Prostate gland (tissue), 2 donors: ENCODE measurements around the gene NT5C1B. TPM values are rescaled to one million over a fixed set of nuclear protein-coding genes. Genes with fewer than 3 reads are reported as not detected.

Experiments
- DNase-seq: peaks from one replicate; pipeline ENCODE4 v3.0.0-alpha.2; 2019; ENCODE audit warnings: low spot score
- H3K27ac ChIP-seq, 2 donors: fragments of 200-600 bp; sonication (generic); 2 replicates each; pipeline ENCODE4 v1.5.1; 2017 to 2019
- H3K27me3 ChIP-seq: fragments of 200-600 bp; sonication (generic); replicated peaks from 2 replicates; pipeline ENCODE4 v1.5.1; 2019; ENCODE audit not compliant: insufficient read depth
- H3K36me3 ChIP-seq, 2 donors: fragments of 200-600 bp; sonication (generic); 1 replicate in 1 of 2; 2 replicates in 1 of 2; pipeline versions ENCODE4 v1.5.1 to v1.8.1; 2017 to 2019
- H3K4me1 ChIP-seq: fragments of 200-600 bp; sonication (generic); replicated peaks from 2 replicates; pipeline ENCODE4 v1.5.1; 2019
- H3K4me3 ChIP-seq, 2 donors: fragments of 200-600 bp; sonication (generic); 2 replicates each; pipeline ENCODE4 v1.5.1; 2017 to 2019
- H3K9me3 ChIP-seq: fragments of 200-600 bp; sonication (generic); 2 replicates; pipeline ENCODE4 v1.5.1; 2017
- POLR2A ChIP-seq: fragments of 450-650 bp; IDR thresholded peaks from one replicate; pipeline ENCODE4 v1.6.1; 2016; ENCODE audit warnings: antibody characterized with exemption, mild to moderate bottlenecking
- POLR2AphosphoS5 ChIP-seq: sonication (generic); formaldehyde crosslinking; IDR thresholded peaks from one replicate; pipeline ENCODE4 v1.6.1; 2017; ENCODE audit warnings: antibody characterized with exemption
- WGBS: methylation state at CpG from one replicate; pipeline ENCODE4 v1.1.5; 2018; 5-methylcytosine and 5-hydroxymethylcytosine counted together
- intact Hi-C: fragments of 100-400 bp; cut with DNase I; formaldehyde crosslinking; loops from one replicate; pipeline ENCODE4 v1.14.2; 2022
- total RNA-seq, 2 donors: library from RNA; depleted of rRNA; stranded (reverse); fragments of >200 nt; gene quantifications; one replicate each; pipeline ENCODE4 v1.1.0, GENCODE V29; 2016
- TF ChIP-seq, protein P1 (sequence below), 4 experiments: fragments of 200-600 bp in 2 of 4; fragments of 450-650 bp in 2 of 4; sonication (generic) in 2 of 4; IDR thresholded peaks; 1 replicate in 3 of 4; 2 replicates in 1 of 4; pipeline ENCODE4 v1.5.1; 2016 to 2019; ENCODE audit warnings: antibody characterized with exemption in 4 of 4, mild to moderate bottlenecking in 2 of 4, moderate library complexity in 2 of 4

The NT5C1B gene
- total RNA-seq, 2 donors from 2014 or later, result 4.8 TPM; not detected in 1

GRCh38 chr2:18527326-18527725, 62.0 kb downstream of the NT5C1B start:
- WGBS, result 89% methylated on average over 2 of the region's 2 CpGs
- intact Hi-C loops, result loop anchor here (10.0 kb wide), 1 partner anchor 377 kb away; no protein-coding TSS in a partner anchor
- Histone ChIP-seq H3K9me3 (no peaks in the 10 kb centered on the region), H3K36me3 (no peaks in the 10 kb centered on the region), H3K4me1 (no peaks in the 10 kb centered on the region), H3K27me3 (no peaks in the 10 kb centered on the region), H3K4me3 (no peak overlapping the region), H3K27ac (no peak overlapping the region)
- no peak for TF ChIP-seq POLR2AphosphoS5
- no peak for TF ChIP-seq POLR2A
- TF ChIP-seq, protein P1, sequence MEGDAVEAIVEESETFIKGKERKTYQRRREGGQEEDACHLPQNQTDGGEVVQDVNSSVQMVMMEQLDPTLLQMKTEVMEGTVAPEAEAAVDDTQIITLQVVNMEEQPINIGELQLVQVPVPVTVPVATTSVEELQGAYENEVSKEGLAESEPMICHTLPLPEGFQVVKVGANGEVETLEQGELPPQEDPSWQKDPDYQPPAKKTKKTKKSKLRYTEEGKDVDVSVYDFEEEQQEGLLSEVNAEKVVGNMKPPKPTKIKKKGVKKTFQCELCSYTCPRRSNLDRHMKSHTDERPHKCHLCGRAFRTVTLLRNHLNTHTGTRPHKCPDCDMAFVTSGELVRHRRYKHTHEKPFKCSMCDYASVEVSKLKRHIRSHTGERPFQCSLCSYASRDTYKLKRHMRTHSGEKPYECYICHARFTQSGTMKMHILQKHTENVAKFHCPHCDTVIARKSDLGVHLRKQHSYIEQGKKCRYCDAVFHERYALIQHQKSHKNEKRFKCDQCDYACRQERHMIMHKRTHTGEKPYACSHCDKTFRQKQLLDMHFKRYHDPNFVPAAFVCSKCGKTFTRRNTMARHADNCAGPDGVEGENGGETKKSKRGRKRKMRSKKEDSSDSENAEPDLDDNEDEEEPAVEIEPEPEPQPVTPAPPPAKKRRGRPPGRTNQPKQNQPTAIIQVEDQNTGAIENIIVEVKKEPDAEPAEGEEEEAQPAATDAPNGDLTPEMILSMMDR (IDR thresholded peaks at IDR 0.05), result no peak
- no peak for DNase-seq

DNA sequence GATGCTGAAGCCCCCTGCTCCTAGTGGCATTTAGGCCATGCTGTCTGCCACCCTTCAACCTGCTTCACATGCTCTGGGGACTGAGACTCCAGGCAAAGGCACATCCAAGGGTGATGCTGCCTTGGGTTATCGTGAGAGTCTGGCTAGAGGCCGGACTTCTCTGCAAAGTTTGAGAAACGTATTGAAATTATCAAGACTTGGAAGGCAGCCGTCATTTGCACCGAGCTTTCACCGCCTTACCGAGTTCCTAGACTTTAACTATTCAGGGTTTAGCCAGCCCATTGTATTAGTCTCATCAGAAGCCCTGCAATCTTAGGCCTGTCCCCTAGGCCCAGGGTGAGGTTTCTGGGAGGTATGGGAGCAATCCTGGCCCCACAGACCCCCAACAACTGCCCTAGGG, 62.9 kb downstream of the NT5C1B start:
- TF ChIP-seq POLR2AphosphoS5, result no peak
- TF ChIP-seq, protein P1 (IDR thresholded peaks at IDR 0.05), result no peak
- no peak for TF ChIP-seq POLR2A
- WGBS, result 89% methylated on average over 7 of the region's 7 CpGs
- no peaks in the 10 kb centered on the region for H3K27me3 ChIP-seq
- intact Hi-C loops, result loop anchor here (10.0 kb wide), 1 partner anchor 378 kb away; no protein-coding TSS in a partner anchor
- H3K4me1 ChIP-seq, result no peaks in the 10 kb centered on the region
- DNase-seq, result no peak
- H3K36me3 ChIP-seq, result no peaks in the 10 kb centered on the region
- H3K9me3 ChIP-seq, result no peaks in the 10 kb centered on the region
- H3K27ac ChIP-seq, result no peak overlapping the region
- no peak overlapping the region for H3K4me3 ChIP-seq

- intact Hi-C loops, result loop anchor here (10.0 kb wide), 1 partner anchor 379 kb away; no protein-coding TSS in a partner anchor
- DNase-seq, result no peak
- Histone ChIP-seq H3K27me3 (no peaks in the 10 kb centered on the region), H3K27ac (no peak overlapping the region), H3K4me1 (no peaks in the 10 kb centered on the region), H3K36me3 (no peaks in the 10 kb centered on the region), H3K4me3 (no peak overlapping the region), H3K9me3 (no peaks in the 10 kb centered on the region)
- no peak for TF ChIP-seq POLR2AphosphoS5
- TF ChIP-seq, protein P1 (IDR thresholded peaks at IDR 0.05), result no peak
- TF ChIP-seq POLR2A, result no peak
- WGBS, result 90% methylated on average over 3 of the region's 3 CpGs
Measured at GRCh38 chr2:18525852-18526251, 63.5 kb downstream of the NT5C1B start.

DNA sequence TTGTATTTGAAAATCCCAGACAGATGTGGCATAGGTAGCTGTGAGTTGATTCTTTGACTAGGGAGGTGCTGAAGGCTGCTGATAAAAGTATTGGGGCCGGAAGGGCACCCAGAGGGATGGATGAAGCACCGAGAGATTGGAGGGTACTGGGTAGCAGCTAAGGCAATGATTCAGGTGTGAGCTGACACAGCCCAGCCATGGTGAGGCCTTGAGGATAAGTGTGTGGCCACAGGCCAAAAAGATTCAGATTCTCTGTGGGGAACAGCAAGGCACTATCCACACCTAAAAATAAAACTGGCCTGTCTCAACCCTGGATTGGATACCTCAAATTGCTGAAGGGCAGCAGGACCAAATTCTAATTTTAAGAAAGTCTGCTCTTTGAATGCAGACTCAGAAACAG, 64.1 kb downstream of the NT5C1B start:
- H3K4me3 ChIP-seq, result no peak overlapping the region
- WGBS, result 90% methylated on average over 2 of the region's 2 CpGs
- H3K9me3 ChIP-seq, result no peaks in the 10 kb centered on the region
- no peaks in the 10 kb centered on the region for H3K4me1 ChIP-seq
- DNase-seq, result no peak
- H3K36me3 ChIP-seq, result no peaks in the 10 kb centered on the region
- H3K27me3 ChIP-seq, result no peaks in the 10 kb centered on the region
- TF ChIP-seq, protein P1 (IDR thresholded peaks at IDR 0.05), result no peak
- TF ChIP-seq POLR2AphosphoS5, result no peak
- no peak overlapping the region for H3K27ac ChIP-seq
- intact Hi-C loops, result loop anchor here (10.0 kb wide), 1 partner anchor 380 kb away; no protein-coding TSS in a partner anchor

GRCh38 chr2:18522484-18523146, 66.8 kb downstream of the NT5C1B start:
- no peak for DNase-seq
- Histone ChIP-seq H3K9me3 (no peaks in the 10 kb centered on the region), H3K36me3 (no peaks in the 10 kb centered on the region), H3K27me3 (no peaks in the 10 kb centered on the region), H3K4me3 (no peak overlapping the region), H3K27ac (no peak overlapping the region), H3K4me1 (no peaks in the 10 kb centered on the region)
- 100% methylated on average over 2 of the region's 2 CpGs for WGBS
- intact Hi-C loops, result loop anchor here (5.0 to 10.0 kb wide), 3 partner anchors 135 to 1340 kb away; no protein-coding TSS in a partner anchor
- TF ChIP-seq POLR2AphosphoS5 (no peak), POLR2A (no peak)
- TF ChIP-seq, protein P1 (IDR thresholded peaks at IDR 0.05), result no peak
